Frontal cortex (tissue), 4 donors: ENCODE data around the gene PROX2. TPM values are rescaled to one million over a fixed set of nuclear protein-coding genes. Genes with fewer than 3 reads are reported as not detected.

Source experiments
- DNase-seq, 2 donors: peaks; one replicate each; pipeline ENCODE4 v3.0.0; 2012; ENCODE audit warnings: low spot score in 2 of 2
- FAIRE-seq: peaks from 2 replicates; lab custom pipeline; 2012; peaks lifted over from hg19 to GRCh38; lab: Jason Lieb, UNC
- total RNA-seq: library from RNA; depleted of rRNA; stranded (reverse); fragments of >200 nt; gene quantifications from one replicate; pipeline ENCODE4 v1.2.3, GENCODE V29; 2014
- donor health status: control.
- donor health status: control.
- donor health status: control.

The PROX2 gene
- total RNA-seq, 1 donor from 2014 or later: not detected

- DNase-seq: no peak
- FAIRE-seq: no peak
Measured at GRCh38 chr14:74909911-74910310, 34.0 kb upstream of the PROX2 start.

- DNase-seq (no peak), FAIRE-seq (no peak)
Measured at GRCh38 chr14:74909501-74909900, 33.6 kb upstream of the PROX2 start.

GRCh38 chr14:74908861-74909341 is 33.0 kb upstream of the PROX2 start:
- FAIRE-seq: no peak
- DNase-seq: no peak

GRCh38 chr14:74907744-74908143 is 31.8 kb upstream of the PROX2 start:
- DNase-seq: no peak
- no peak for FAIRE-seq

GRCh38 chr14:74906925-74907521 is 31.1 kb upstream of the PROX2 start:
- DNase-seq (no peak), FAIRE-seq (no peak)

- FAIRE-seq: no peak
- DNase-seq: peak; percentile 63 to 78
Measured at GRCh38 chr14:74905595-74906142, 29.7 kb upstream of the PROX2 start.

- FAIRE-seq: no peak
- no peak for DNase-seq
Measured at GRCh38 chr14:74904635-74905503, 28.9 kb upstream of the PROX2 start.

GRCh38 chr14:74902941-74903705 is 27.2 kb upstream of the PROX2 start:
- no peak for FAIRE-seq
- no peak for DNase-seq

- FAIRE-seq (no peak), DNase-seq (no peak)
Measured at GRCh38 chr14:74898694-74899093, 22.7 kb upstream of the PROX2 start.

- FAIRE-seq (no peak), DNase-seq (no peak)
Measured at GRCh38 chr14:74898083-74898482, 22.1 kb upstream of the PROX2 start.

- DNase-seq (no peak), FAIRE-seq (no peak)
Measured at GRCh38 chr14:74897642-74898041, 21.7 kb upstream of the PROX2 start.

- FAIRE-seq: no peak
- no peak for DNase-seq
Measured at GRCh38 chr14:74896400-74896799, 20.5 kb upstream of the PROX2 start.

GRCh38 chr14:74893614-74894091 is 17.7 kb upstream of the PROX2 start:
- DNase-seq (no peak), FAIRE-seq (no peak)

- no peak for FAIRE-seq
- no peak for DNase-seq
Measured at GRCh38 chr14:74892745-74893144, 16.8 kb upstream of the PROX2 start.

- FAIRE-seq (no peak), DNase-seq (no peak)
Measured at GRCh38 chr14:74891870-74892269, 15.9 kb upstream of the PROX2 start.

GRCh38 chr14:74890262-74890661 is 14.3 kb upstream of the PROX2 start:
- DNase-seq (no peak), FAIRE-seq (no peak)

- FAIRE-seq: no peak
- DNase-seq: no peak
Measured at GRCh38 chr14:74888164-74889158, 12.5 kb upstream of the PROX2 start.

- FAIRE-seq (no peak), DNase-seq (no peak)
Measured at GRCh38 chr14:74886001-74886400, 10.1 kb upstream of the PROX2 start.
